CD4-positive, alpha-beta memory T cell (primary cell): ENCODE results near the gene LRWD1. TPM values are rescaled to one million over a fixed set of nuclear protein-coding genes. Genes with fewer than 3 reads are reported as not detected.
A peak's percentile ranks its signal among the peaks of the same experiment; 100 is the strongest.

Experiments
- CTCF ChIA-PET: fragments of 350-600 bp; sonication (Branson Sonifier 250); formaldehyde crosslinking; loops from one replicate; lab custom pipeline; 2021; ENCODE audit warnings: inconsistent platforms; ENCODE audit not compliant: partially characterized antibody; lab: Charles Lee
- POLR2A ChIA-PET: fragments of 350-600 bp; sonication (Branson Sonifier 250); formaldehyde crosslinking; loops from one replicate; lab custom pipeline; 2021; ENCODE audit not compliant: partially characterized antibody; lab: Charles Lee
- DNase-seq, 5 donors: peaks; one replicate each; pipeline versions ENCODE4 v3.0.0 to v3.0.0-alpha.2; 2020 to 2022; ENCODE audit warnings: mixed read lengths in 1 of 5
- H3K27ac ChIP-seq: one replicate; pipeline ENCODE4 v1.7.0; 2013; ENCODE audit warnings: low read depth, low read length
- H3K27me3 ChIP-seq: 2 replicates; pipeline ENCODE4 v1.7.0; 2013; ENCODE audit warnings: mild to moderate bottlenecking, low read length, moderate library complexity; ENCODE audit not compliant: insufficient read depth
- H3K36me3 ChIP-seq: 2 replicates; pipeline ENCODE4 v1.7.0; 2013; ENCODE audit warnings: mild to moderate bottlenecking, low read length, moderate library complexity; ENCODE audit not compliant: insufficient read depth
- H3K4me1 ChIP-seq: 2 replicates; pipeline ENCODE4 v1.7.0; 2013; ENCODE audit warnings: mild to moderate bottlenecking, low read length, moderate library complexity; ENCODE audit not compliant: insufficient read depth
- H3K4me3 ChIP-seq, 2 donors: one replicate each; pipeline ENCODE4 v1.7.0; 2013; ENCODE audit warnings: low read length in 2 of 2, mild to moderate bottlenecking in 1 of 2
- H3K9me3 ChIP-seq, 2 donors: one replicate each; pipeline ENCODE4 v1.7.0; 2013; ENCODE audit warnings: low read length in 2 of 2, control low read depth in 1 of 2; ENCODE audit not compliant: control insufficient read depth in 1 of 2
- H3K27ac Mint-ChIP-seq, 7 donors: one replicate each; pipeline ENCODE4 v1.8.0; 2020 to 2021; ENCODE audit warnings: mixed read lengths in 7 of 7, mild to moderate bottlenecking in 6 of 7, inconsistent platforms in 3 of 7, moderate library complexity in 3 of 7
- H3K27me3 Mint-ChIP-seq, 2 donors: one replicate each; pipeline ENCODE4 v1.8.0; 2020 to 2021; ENCODE audit warnings: mixed read lengths in 2 of 2
- H3K36me3 Mint-ChIP-seq, 2 donors: one replicate each; pipeline ENCODE4 v1.8.0; 2020 to 2021; ENCODE audit warnings: mixed read lengths in 2 of 2, inconsistent platforms in 1 of 2, mild to moderate bottlenecking in 1 of 2
- H3K4me1 Mint-ChIP-seq, 4 donors: one replicate each; pipeline ENCODE4 v1.8.0; 2020 to 2021; ENCODE audit warnings: mixed read lengths in 4 of 4, mild to moderate bottlenecking in 1 of 4
- H3K4me3 Mint-ChIP-seq, 8 donors: one replicate each; pipeline ENCODE4 v1.8.0; 2020 to 2021; ENCODE audit warnings: mixed read lengths in 8 of 8, mild to moderate bottlenecking in 7 of 8, moderate library complexity in 6 of 8, inconsistent platforms in 3 of 8
- H3K9me3 Mint-ChIP-seq, 8 donors: one replicate each; pipeline ENCODE4 v1.8.0; 2020 to 2021; ENCODE audit warnings: mixed read lengths in 8 of 8, mild to moderate bottlenecking in 5 of 8, inconsistent platforms in 3 of 8, moderate library complexity in 1 of 8
- intact Hi-C: fragments of 100-400 bp; cut with micrococcal nuclease; formaldehyde crosslinking; loops from one replicate; pipeline ENCODE4 v1.15.1; 2023
- polyA plus RNA-seq, 2 donors: library from polyadenylated mRNA; unstranded; fragments of 300-500 nt; fragmentation: Illumina TruSeq; gene quantifications; one replicate each; pipeline ENCODE4 v1.2.3, GENCODE V29; 2021
- total RNA-seq, 2 experiments: library from RNA; stranded (reverse); gene quantifications; one replicate each; pipeline ENCODE4 v1.2.3, GENCODE V29; 2021

Gene LRWD1
- total and polyA plus RNA-seq, 4 experiments from 2014 or later = 12.9 to 28.5 (median 20.6) TPM

DNA sequence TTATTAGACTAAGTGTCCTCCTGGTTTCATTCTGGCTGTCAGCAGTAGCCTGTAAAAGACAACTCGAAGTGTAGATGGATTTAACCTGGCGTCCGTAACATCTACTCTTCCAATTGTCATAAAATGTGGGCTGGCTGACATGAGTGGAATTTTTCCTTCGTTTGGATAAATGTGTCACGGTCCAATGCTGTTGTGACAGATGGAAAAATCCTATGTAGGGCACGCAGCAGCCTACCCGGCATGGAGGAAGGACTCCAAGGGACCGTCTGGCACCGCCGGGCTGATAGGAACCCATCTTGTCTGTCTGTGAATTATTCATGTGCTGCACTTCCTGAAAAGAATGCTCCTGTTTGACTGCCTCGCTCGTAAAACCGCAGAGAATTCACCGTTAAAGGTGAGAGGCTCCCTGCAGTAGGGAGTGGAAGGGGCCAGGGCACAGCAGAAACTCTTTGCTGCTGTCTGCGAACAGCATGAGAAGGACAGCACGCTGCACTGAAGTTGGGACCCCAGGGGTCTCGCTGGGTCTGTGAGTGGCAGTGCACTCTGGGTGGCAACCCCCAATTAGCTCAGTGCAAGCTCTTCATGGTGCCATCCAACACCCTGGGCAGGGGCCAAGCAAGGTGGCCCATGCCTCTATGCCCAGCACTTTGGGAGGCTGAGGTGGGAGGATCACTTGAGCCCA, 33.0 kb upstream of the LRWD1 start:
- peak; percentile 73 to 90 (median 75) for DNase-seq
- CTCF ChIA-PET = interaction anchor here (0.9 to 4.7 kb wide), 8 partner anchors 16 to 36 kb away, joined by 3 to 30 read pairs (median 7); partner anchors contain the start of gene PRKRIP1
- peak overlapping the region; percentile 44 to 58 for H3K4me3 ChIP-seq
- peaks cover 78% of the 10 kb centered on the region for H3K4me1 ChIP-seq
- H3K36me3 Mint-ChIP-seq = peaks cover 4 to 12% of the 10 kb centered on the region in 2 donors
- intact Hi-C loops = loop anchor here (1.0 kb wide), 1 partner anchor 33 kb away; the partner anchor contains the start of genes ALKBH4 and LRWD1
- peak overlapping the region; percentile 76 to 89 (median 84) for H3K4me3 Mint-ChIP-seq
- no peaks in the 10 kb centered on the region for H3K27me3 Mint-ChIP-seq
- H3K9me3 Mint-ChIP-seq = peaks cover 0 to 2% (median 0%) of the 10 kb centered on the region in 8 donors
- peaks cover 5% of the 10 kb centered on the region for H3K36me3 ChIP-seq
- no peaks in the 10 kb centered on the region for H3K27me3 ChIP-seq
- POLR2A ChIA-PET = interaction anchor here (0.7 to 16.0 kb wide), 7 partner anchors 10 to 39 kb away, joined by 3 to 496 read pairs (median 8); partner anchors contain the start of genes ALKBH4, LRWD1 and PRKRIP1
- H3K4me1 Mint-ChIP-seq = peaks cover 33 to 78% (median 56%) of the 10 kb centered on the region in 4 donors
- peak overlapping the region; percentile 88 for H3K27ac ChIP-seq
- H3K27ac Mint-ChIP-seq = peak overlapping the region; percentile 98 to 100 (median 100)
- H3K9me3 ChIP-seq = no peaks in the 10 kb centered on the region

- peak overlapping the region in 1 of 2 donors; percentile 74 for H3K4me3 ChIP-seq
- ChIA-PET POLR2A (interaction anchor here (0.7 to 16.0 kb wide), 8 partner anchors 7 to 38 kb away, joined by 3 to 496 read pairs (median 17); partner anchors contain the start of genes ALKBH4, LRWD1 and PRKRIP1), CTCF (interaction anchor here (0.8 to 4.7 kb wide), 10 partner anchors 15 to 37 kb away, joined by 3 to 30 read pairs (median 7); partner anchors contain the start of gene PRKRIP1)
- peaks cover 5% of the 10 kb centered on the region for H3K36me3 ChIP-seq
- H3K4me1 ChIP-seq = peaks cover 69% of the 10 kb centered on the region
- Mint-ChIP-seq H3K27me3 (no peaks in the 10 kb centered on the region), H3K4me1 (peaks cover 26 to 70% (median 48%) of the 10 kb centered on the region in 4 donors), H3K4me3 (peak overlapping the region; percentile 76 to 89 (median 84)), H3K36me3 (peaks cover 4 to 8% of the 10 kb centered on the region in 2 donors), H3K9me3 (peaks cover 0 to 2% (median 0%) of the 10 kb centered on the region in 8 donors), H3K27ac (peak overlapping the region; percentile 98 to 100 (median 100))
- no peaks in the 10 kb centered on the region for H3K27me3 ChIP-seq
- intact Hi-C loops = no loop called here
- H3K9me3 ChIP-seq = no peaks in the 10 kb centered on the region
- DNase-seq = peak in 4 of 5 donors; percentile 25 to 50 (median 30)
- peak overlapping the region; percentile 88 for H3K27ac ChIP-seq
Measured at GRCh38 chr7:102432442-102433218, 32.2 kb upstream of the LRWD1 start.

GRCh38 chr7:102433219-102434038, 31.4 kb upstream of the LRWD1 start, which contains the start of gene ORAI2:
TSS of gene ORAI2 (plus strand) at chr7:102433575. CDS start at chr7:102438957, 5,382 bp downstream.
- CTCF ChIA-PET = interaction anchor here (1.4 to 4.7 kb wide), 7 partner anchors 14 to 37 kb away, joined by 3 to 30 read pairs (median 13); partner anchors contain the start of gene PRKRIP1
- Mint-ChIP-seq H3K9me3 (peaks cover 0 to 2% (median 0%) of the 10 kb centered on the region in 8 donors), H3K4me1 (peaks cover 26 to 62% (median 43%) of the 10 kb centered on the region in 4 donors), H3K4me3 (peak within 1 kb of the TSS; percentile 80 to 90 (median 88)), H3K27me3 (no peaks in the 10 kb centered on the region), H3K27ac (peak within 1 kb of the TSS; percentile 98 to 100 (median 100)), H3K36me3 (peaks cover 4 to 11% of the 10 kb centered on the region in 2 donors)
- Histone ChIP-seq H3K27me3 (no peaks in the 10 kb centered on the region), H3K27ac (peak within 1 kb of the TSS; percentile 88), H3K4me3 (peak within 1 kb of the TSS; percentile 74 to 76), H3K36me3 (peaks cover 5% of the 10 kb centered on the region), H3K4me1 (peaks cover 61% of the 10 kb centered on the region), H3K9me3 (no peaks in the 10 kb centered on the region)
- DNase-seq = peak; percentile 81 to 86 (median 84)
- POLR2A ChIA-PET = interaction anchor here (0.6 to 16.0 kb wide), 8 partner anchors 8 to 70 kb away, joined by 3 to 496 read pairs (median 17); partner anchors contain the start of genes ALKBH4, LRWD1 and PRKRIP1
- intact Hi-C loops = loop anchor here (1.0 kb wide), 1 partner anchor 32 kb away; no protein-coding TSS in a partner anchor

DNA sequence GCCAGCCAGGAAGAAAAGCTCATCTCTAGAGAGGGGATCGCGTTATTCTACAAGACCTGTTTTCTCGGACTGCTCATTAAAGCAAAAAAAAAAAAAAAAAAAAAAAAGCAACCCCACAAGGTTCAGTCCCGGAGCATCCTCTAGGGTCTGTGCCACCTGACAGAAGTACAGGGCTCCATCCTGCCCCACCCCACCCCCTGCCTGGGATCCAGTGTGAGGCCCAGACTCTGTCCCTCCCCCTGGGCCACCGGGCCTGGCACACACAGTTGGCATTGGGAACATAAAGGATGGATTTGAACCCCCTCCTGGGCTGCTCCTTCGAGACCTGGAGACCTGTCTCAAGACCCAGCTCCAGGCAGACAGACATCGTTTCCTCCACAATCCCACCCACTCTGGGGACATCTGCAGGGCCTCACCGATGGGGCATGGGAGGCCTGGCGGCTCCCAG, 30.7 kb upstream of the LRWD1 start:
- intact Hi-C loops = loop anchor here (1.0 kb wide), 1 partner anchor 31 kb away; no protein-coding TSS in a partner anchor
- peak in 4 of 5 donors; percentile 16 to 32 (median 24) for DNase-seq
- peak overlapping the region; percentile 80 to 90 (median 88) for H3K4me3 Mint-ChIP-seq

GRCh38 chr7:102436118-102436517, 28.7 kb upstream of the LRWD1 start:
- ChIA-PET POLR2A (interaction anchor here (1.1 to 16.0 kb wide), 2 partner anchors 11 to 24 kb away, joined by 5 to 496 read pairs; no protein-coding TSS in a partner anchor), CTCF (interaction anchor here (1.3 to 4.7 kb wide), 5 partner anchors 10 to 32 kb away, joined by 6 to 30 read pairs (median 11); no protein-coding TSS in a partner anchor)
- H3K27ac Mint-ChIP-seq = peak overlapping the region in 5 of 7 donors; percentile 33 to 95 (median 68)
- H3K4me1 Mint-ChIP-seq = peaks cover 16 to 39% (median 27%) of the 10 kb centered on the region in 4 donors
- H3K4me3 Mint-ChIP-seq = peak overlapping the region in 3 of 8 donors; percentile 53 to 62 (median 54)
- Histone ChIP-seq H3K9me3 (no peaks in the 10 kb centered on the region), H3K27me3 (no peaks in the 10 kb centered on the region), H3K36me3 (peaks cover 5% of the 10 kb centered on the region), H3K27ac (no peak overlapping the region), H3K4me3 (no peak overlapping the region), H3K4me1 (peaks cover 34% of the 10 kb centered on the region)
- H3K36me3 Mint-ChIP-seq = peaks cover 4 to 18% of the 10 kb centered on the region in 2 donors
- intact Hi-C loops = no loop called here
- DNase-seq = no peak
- no peaks in the 10 kb centered on the region for H3K9me3 Mint-ChIP-seq
- no peaks in the 10 kb centered on the region for H3K27me3 Mint-ChIP-seq

More for the DNA sequence above, 30.7 kb upstream of the LRWD1 start:
- H3K9me3 ChIP-seq = no peaks in the 10 kb centered on the region
- peaks cover 0 to 2% (median 0%) of the 10 kb centered on the region in 8 donors for H3K9me3 Mint-ChIP-seq
- H3K4me3 ChIP-seq = peak overlapping the region; percentile 74 to 76
- ChIA-PET CTCF (interaction anchor here (1.4 to 4.7 kb wide), 5 partner anchors 14 to 30 kb away, joined by 3 to 30 read pairs (median 13); no protein-coding TSS in a partner anchor), POLR2A (interaction anchor here (0.6 to 16.0 kb wide), 7 partner anchors 9 to 71 kb away, joined by 3 to 496 read pairs (median 26); partner anchors contain the start of genes ALKBH4, LRWD1 and PRKRIP1)
- H3K27me3 Mint-ChIP-seq = no peaks in the 10 kb centered on the region
- H3K36me3 ChIP-seq = peaks cover 5% of the 10 kb centered on the region
- H3K27ac ChIP-seq = peak overlapping the region; percentile 88
- peaks cover 26 to 58% (median 41%) of the 10 kb centered on the region in 4 donors for H3K4me1 Mint-ChIP-seq
- H3K36me3 Mint-ChIP-seq = peaks cover 4 to 15% of the 10 kb centered on the region in 2 donors
- peaks cover 55% of the 10 kb centered on the region for H3K4me1 ChIP-seq
- H3K27me3 ChIP-seq = no peaks in the 10 kb centered on the region
- peak overlapping the region; percentile 88 to 95 (median 95) for H3K27ac Mint-ChIP-seq
